ENCODE data around the gene NR1I3.

DNA sequence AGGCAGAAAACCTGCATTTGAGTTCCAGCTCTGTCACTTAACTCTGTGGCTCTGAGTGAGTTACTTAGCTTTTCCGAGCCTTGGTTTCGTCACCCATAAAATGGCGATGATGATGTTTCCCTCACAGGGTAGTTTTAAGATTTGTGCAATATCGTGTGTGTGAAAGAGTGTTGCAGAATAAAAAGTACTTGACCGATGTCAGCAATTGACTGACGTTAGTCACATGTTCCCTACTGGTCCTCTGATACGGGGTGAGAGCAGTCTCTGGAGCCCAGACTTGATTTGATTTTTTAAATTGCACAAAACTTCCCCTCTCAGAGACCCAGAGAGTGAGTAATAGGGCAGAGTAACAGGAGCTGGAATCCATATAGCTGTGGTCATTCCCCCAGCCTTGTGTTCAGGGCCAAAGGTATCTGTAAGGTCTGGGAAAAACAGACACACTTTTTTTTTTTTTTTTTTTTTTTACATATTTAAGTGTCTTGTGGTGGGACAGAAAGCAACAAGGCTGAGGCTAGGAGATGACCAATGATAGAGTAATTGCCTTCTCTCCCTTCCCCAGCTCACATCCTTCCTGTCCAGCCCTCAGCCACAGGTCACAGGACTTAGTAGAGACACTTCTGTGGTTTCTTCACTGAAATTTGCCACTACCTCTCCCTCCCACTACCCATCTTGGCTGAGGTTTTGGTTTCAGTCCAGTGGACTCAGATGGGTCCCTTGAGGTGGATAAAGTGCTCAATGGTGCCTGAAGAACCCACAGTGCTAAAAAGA, 20.9 kb downstream of the NR1I3 start:
- TF ChIP-seq ZNF266 (tag by site-specific recombination; IDR thresholded peaks at IDR 0.05; ENCODE audit: low read depth) = no peak
- no peak for TF ChIP-seq YY1 (tag by site-specific recombination; IDR thresholded peaks at IDR 0.05)
- TF ChIP-seq ZNF157 (tag by site-specific recombination; IDR thresholded peaks at IDR 0.05) = no peak
- TF ChIP-seq ZNF146 (tag by site-specific recombination; IDR thresholded peaks at IDR 0.05) = no peak
- no peak for TF ChIP-seq KLF9 (tag by site-specific recombination; IDR thresholded peaks at IDR 0.05; ENCODE audit: low read depth)
- no peak for TF ChIP-seq CTCF (tag by site-specific recombination; IDR thresholded peaks at IDR 0.05)
- no peak for TF ChIP-seq PRDM2 (tag by site-specific recombination; IDR thresholded peaks at IDR 0.05; ENCODE audit: borderline replicate concordance)
- no peak for TF ChIP-seq ZBTB17 (tag by site-specific recombination; IDR thresholded peaks at IDR 0.05)
- TF ChIP-seq SALL2 (tag by site-specific recombination; IDR thresholded peaks at IDR 0.05; ENCODE audit: borderline replicate concordance) = no peak
- no peak for TF ChIP-seq ZNF510 (tag by site-specific recombination; IDR thresholded peaks at IDR 0.05; ENCODE audit: insufficient replicate concordance)
- TF ChIP-seq ZNF239 (tag by site-specific recombination; IDR thresholded peaks at IDR 0.05) = no peak
- TF ChIP-seq ZNF48 (tag by site-specific recombination; IDR thresholded peaks at IDR 0.05) = no peak
- TF ChIP-seq ZNF10 (tag by site-specific recombination; IDR thresholded peaks at IDR 0.05) = no peak
- no peak for TF ChIP-seq REST (tag by site-specific recombination; IDR thresholded peaks at IDR 0.05)

Measured in HEK293 (cell line).